NCI-H2196 (cell line): ENCODE data around the gene ZNF484.

Experiments
- DNase-seq: peaks from one replicate; lab custom pipeline; 2025; ENCODE audit not compliant: unreplicated experiment; lab: John Stamatoyannopoulos, UW

The ZNF484 gene

GRCh38 chr9:92795598-92796336 lies 82.1 kb downstream of the ZNF484 start:
- DNase-seq, result no peak
